Left lung (tissue), 10 donors: ENCODE measurements around the gene NFIC. TPM values are rescaled to one million over a fixed set of nuclear protein-coding genes. Genes with fewer than 3 reads are reported as not detected.

Experiments
- ATAC-seq: fragments of 200-7000 bp; cut with Tn5 transposase; one replicate; pipeline ENCODE4 v1.9.1; 2020; ENCODE audit warnings: moderate library complexity
- DNase-seq, 4 donors: peaks; one replicate each; pipeline ENCODE4 v3.0.0-alpha.2; 2013 to 2020
- H3K27ac ChIP-seq, 2 donors: fragments of 200-600 bp; sonication (generic) in 1 of 2; one replicate each; pipeline versions ENCODE4 v1.5.0 to v1.8.0; 2020 to 2021
- H3K27me3 ChIP-seq, 2 donors: fragments of 200-600 bp; sonication (generic) in 1 of 2; one replicate each; pipeline versions ENCODE4 v1.5.0 to v1.8.0; 2020 to 2021
- H3K36me3 ChIP-seq, 2 donors: fragments of 200-600 bp; sonication (generic) in 1 of 2; one replicate each; pipeline versions ENCODE4 v1.5.0 to v1.8.0; 2020 to 2021
- H3K4me1 ChIP-seq, 2 donors: fragments of 200-600 bp; one replicate each; pipeline ENCODE4 v1.8.0; 2021
- H3K4me3 ChIP-seq, 2 donors: fragments of 200-600 bp; sonication (generic) in 1 of 2; one replicate each; pipeline versions ENCODE4 v1.5.0 to v1.8.0; 2020 to 2021; ENCODE audit warnings: mild to moderate bottlenecking in 1 of 2
- H3K9me3 ChIP-seq, 2 donors: fragments of 200-600 bp; sonication (generic) in 1 of 2; one replicate each; pipeline versions ENCODE4 v1.5.0 to v1.8.0; 2020 to 2021
- intact Hi-C, 2 donors: fragments of 100-400 bp; cut with DNase I; formaldehyde crosslinking; loops; one replicate each; pipeline versions ENCODE4 v1.11.2 to v1.14.2; 2022
- polyA plus RNA-seq, 6 donors: library from polyadenylated mRNA; unstranded; fragments of 120-200 nt; gene quantifications; one replicate each; pipeline ENCODE4 v1.2.1, GENCODE V29; 2013; ENCODE audit not compliant: insufficient read length in 6 of 6
- total RNA-seq, 2 donors: library from RNA; stranded (reverse); fragmentation: NEBNext Ultra II Directional; extraction: Animal tissue kit (Norgen Biotek cat#: 25700); gene quantifications; one replicate each; pipeline ENCODE4 v1.2.1, GENCODE V29; 2021
- TF ChIP-seq, protein P1 (sequence below), 2 donors: fragments of 200-600 bp; sonication (generic) in 1 of 2; IDR thresholded peaks; one replicate each; pipeline versions ENCODE4 v1.5.0 to v1.8.0; 2021; ENCODE audit warnings: antibody characterized with exemption in 2 of 2
- donor health status: DM: no; HTN: yes; CAD: no.
- donor health status: DM: no; HTN: no; CAD: no.

The NFIC gene
- total and polyA plus RNA-seq, 8 donors, result 37.2 to 163 (median 55.7) TPM

DNA sequence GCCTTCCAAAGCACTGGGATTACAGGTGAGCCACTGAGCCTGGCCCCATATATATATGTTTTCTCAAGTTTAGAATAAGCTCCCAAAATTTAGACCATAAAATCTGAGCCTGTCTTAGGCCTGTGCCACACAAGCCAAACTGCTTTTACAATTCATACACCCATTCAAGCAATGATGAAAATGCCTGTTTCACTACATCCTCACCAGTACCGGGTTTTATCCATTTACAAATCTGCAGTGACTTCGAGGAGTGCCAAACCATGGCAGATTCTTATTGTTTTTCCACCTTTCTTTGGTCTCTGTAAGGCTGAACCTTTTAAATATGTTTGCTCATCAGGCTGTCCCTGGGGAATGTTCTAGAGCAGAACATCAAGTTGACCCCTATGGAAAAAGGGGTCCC is 9.6 kb upstream of the NFIC start:
- no peaks in the 10 kb centered on the region for H3K36me3 ChIP-seq
- H3K27ac ChIP-seq, result no peak overlapping the region
- DNase-seq, result no peak
- no peaks in the 10 kb centered on the region for H3K9me3 ChIP-seq
- intact Hi-C loops, result no loop called here
- no peak overlapping the region for H3K4me3 ChIP-seq
- no peak for ATAC-seq
- H3K4me1 ChIP-seq, result peaks cover 8 to 27% of the 10 kb centered on the region in 2 donors
- TF ChIP-seq, protein P1, sequence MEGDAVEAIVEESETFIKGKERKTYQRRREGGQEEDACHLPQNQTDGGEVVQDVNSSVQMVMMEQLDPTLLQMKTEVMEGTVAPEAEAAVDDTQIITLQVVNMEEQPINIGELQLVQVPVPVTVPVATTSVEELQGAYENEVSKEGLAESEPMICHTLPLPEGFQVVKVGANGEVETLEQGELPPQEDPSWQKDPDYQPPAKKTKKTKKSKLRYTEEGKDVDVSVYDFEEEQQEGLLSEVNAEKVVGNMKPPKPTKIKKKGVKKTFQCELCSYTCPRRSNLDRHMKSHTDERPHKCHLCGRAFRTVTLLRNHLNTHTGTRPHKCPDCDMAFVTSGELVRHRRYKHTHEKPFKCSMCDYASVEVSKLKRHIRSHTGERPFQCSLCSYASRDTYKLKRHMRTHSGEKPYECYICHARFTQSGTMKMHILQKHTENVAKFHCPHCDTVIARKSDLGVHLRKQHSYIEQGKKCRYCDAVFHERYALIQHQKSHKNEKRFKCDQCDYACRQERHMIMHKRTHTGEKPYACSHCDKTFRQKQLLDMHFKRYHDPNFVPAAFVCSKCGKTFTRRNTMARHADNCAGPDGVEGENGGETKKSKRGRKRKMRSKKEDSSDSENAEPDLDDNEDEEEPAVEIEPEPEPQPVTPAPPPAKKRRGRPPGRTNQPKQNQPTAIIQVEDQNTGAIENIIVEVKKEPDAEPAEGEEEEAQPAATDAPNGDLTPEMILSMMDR (IDR thresholded peaks at IDR 0.05), result no peak
- H3K27me3 ChIP-seq, result peaks cover 0 to 12% of the 10 kb centered on the region in 2 donors

DNA sequence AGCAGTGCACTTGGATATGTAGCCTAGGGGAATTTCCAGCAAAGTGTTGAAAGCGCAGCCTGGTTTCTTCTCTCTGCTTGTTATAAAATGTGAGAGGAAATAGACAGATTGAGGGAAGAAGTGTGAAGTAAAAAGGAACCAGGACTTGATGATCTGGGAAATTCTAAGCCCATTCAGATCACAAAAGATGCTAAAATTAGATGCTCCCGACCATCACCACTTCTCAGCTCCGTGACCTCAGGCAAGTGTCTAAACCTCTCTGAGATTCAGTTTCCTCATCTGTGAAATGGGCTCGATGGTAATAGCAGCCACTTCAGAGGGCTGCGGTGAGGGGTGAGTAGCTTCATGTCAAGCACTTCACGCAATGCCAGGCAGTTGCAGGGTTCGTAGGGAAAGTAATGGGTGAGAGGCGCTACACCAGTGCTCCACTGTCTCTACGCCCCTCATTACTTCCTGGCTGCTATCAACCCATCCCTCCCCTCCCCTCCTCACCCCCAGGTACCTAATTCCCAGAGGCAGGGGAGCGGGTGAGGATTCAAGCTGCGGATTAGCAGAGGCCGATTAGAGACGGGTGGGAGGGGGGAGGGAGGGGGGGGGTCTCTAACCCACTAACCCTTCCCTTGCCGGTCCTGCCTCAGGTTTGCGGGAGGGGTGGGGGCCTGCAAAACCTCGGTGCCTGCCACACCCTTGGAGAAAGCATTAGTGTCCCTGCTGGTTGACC is 9.0 kb upstream of the NFIC start:
- TF ChIP-seq, protein P1 (IDR thresholded peaks at IDR 0.05), result no peak
- H3K27me3 ChIP-seq, result peaks cover 0 to 12% of the 10 kb centered on the region in 2 donors
- no peak overlapping the region for H3K27ac ChIP-seq
- peaks cover 11 to 33% of the 10 kb centered on the region in 2 donors for H3K4me1 ChIP-seq
- DNase-seq, result no peak
- H3K36me3 ChIP-seq, result no peaks in the 10 kb centered on the region
- no peak overlapping the region for H3K4me3 ChIP-seq
- ATAC-seq, result no peak
- intact Hi-C loops, result no loop called here
- H3K9me3 ChIP-seq, result no peaks in the 10 kb centered on the region

DNA sequence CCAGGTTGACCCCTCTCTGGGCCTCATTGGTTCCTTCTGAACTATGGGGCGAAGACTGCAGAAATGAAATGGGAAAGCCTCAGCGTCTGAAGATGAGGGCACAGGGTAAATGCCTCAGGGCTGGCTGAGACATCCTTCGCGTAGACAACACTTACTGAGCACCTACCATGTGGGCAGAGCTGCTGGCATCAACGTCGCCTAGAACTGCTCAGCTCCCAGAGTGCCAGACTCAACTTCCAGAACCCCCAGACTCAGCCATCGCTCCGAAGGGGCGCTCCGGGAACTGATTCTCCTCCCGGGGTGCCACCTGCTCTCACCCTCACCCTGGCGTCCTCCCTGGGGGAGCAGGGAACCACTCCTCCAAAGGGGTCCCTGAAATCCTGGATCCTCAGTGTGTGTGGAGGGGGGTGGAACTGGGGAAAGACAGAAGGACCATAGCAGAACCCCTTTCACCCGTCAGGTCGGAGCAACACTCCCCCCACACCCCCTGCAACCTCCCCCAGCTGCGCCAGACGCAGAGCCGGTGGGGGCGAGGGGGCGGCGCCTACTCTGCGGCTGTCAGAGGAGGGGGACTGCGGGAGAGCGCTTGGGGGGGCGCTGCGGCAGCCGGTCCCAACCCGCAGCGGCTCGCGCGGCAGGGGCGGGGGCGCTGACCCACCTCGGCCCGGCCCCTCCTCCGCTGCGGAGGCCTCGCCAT is 8.2 kb upstream of the NFIC start:
- Histone ChIP-seq H3K36me3 (no peaks in the 10 kb centered on the region), H3K9me3 (no peaks in the 10 kb centered on the region), H3K27ac (no peak overlapping the region), H3K27me3 (peaks cover 0 to 12% of the 10 kb centered on the region in 2 donors), H3K4me3 (peak overlapping the region; percentile 52 to 90), H3K4me1 (peaks cover 11 to 38% of the 10 kb centered on the region in 2 donors)
- DNase-seq (no peak), ATAC-seq (no peak)
- TF ChIP-seq, protein P1 (IDR thresholded peaks at IDR 0.05), result no peak
- intact Hi-C loops, result no loop called here

DNA sequence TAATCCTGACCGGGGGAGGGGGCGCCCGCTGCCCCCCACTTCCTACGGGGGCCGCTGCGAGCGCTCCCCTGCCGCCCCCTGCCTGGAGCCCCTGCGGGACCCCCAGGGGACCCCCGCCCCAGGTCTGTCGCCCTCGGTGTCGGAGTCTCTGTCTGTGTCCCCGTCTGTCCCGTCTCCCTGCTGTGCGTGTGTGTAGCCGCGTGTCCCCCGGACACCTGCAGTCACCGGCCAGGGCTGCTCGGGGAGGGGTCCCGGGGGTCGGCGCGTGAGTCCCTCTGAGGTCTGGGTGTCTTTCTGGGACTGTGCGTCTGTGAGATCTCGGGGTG is 7.7 kb upstream of the NFIC start:
- TF ChIP-seq, protein P1 (IDR thresholded peaks at IDR 0.05), result no peak

More for the DNA sequence above, 7.7 kb upstream of the NFIC start:
- ATAC-seq (no peak), DNase-seq (no peak)
- Histone ChIP-seq H3K36me3 (no peaks in the 10 kb centered on the region), H3K27ac (peak overlapping the region; percentile 33 to 48), H3K4me3 (peak overlapping the region; percentile 52 to 90), H3K9me3 (no peaks in the 10 kb centered on the region), H3K27me3 (peaks cover 0 to 12% of the 10 kb centered on the region in 2 donors), H3K4me1 (peaks cover 11 to 38% of the 10 kb centered on the region in 2 donors)
- intact Hi-C loops, result no loop called here
